ENCODE measurements around the gene C16orf74. TPM values are rescaled to one million over a fixed set of nuclear protein-coding genes. Genes with fewer than 3 reads are reported as not detected.

C16orf74 gene
- total RNA-seq, 1 donor: 0.81 TPM

DNA sequence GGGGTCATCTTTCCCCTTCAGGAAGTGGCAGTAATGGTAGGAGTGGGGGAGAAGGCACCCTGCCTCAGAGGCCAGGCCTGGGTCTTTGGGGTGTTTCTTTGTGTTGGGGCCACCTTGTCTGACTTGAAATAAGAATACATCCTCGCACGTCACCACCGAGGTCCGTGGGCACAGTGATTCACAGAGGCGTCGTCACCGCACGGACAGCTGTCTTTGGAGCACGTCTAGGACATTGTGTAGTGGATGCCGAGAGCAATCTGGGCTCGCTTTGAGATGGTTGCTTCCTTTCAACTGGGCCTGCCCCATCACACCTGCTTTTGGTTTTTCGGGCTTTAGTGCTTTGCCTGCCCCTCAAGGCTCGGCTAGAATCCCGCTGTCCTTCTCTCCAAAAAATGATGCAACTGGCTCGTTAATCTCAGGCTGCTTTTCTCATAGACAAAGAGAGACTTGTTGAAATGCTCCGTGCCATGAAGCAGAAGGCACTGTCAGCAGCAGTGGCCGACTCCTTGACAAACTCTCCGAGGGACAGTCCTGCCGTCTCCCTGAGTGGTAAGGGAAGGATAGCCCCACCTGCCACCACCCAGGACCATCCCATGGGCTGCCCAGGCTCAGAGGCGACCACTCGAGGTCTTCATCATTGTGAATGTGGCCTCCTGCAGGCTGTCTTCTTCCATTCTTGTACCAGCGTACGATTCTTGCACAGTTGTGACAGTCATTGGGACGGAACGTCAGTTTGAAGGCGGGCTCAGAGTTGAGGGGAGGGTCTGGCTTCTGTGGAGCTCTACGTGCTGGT, 86.1 kb downstream of the C16orf74 start:
- H3K4me3 ChIP-seq (ENCODE audit: low read depth, low read length): no peak overlapping the region
- no peak for DNase-seq (ENCODE audit: low read depth)
- no peak for TF ChIP-seq CTCF (IDR thresholded peaks at IDR 0.05; ENCODE audit: insufficient read depth, low read length)

DNA sequence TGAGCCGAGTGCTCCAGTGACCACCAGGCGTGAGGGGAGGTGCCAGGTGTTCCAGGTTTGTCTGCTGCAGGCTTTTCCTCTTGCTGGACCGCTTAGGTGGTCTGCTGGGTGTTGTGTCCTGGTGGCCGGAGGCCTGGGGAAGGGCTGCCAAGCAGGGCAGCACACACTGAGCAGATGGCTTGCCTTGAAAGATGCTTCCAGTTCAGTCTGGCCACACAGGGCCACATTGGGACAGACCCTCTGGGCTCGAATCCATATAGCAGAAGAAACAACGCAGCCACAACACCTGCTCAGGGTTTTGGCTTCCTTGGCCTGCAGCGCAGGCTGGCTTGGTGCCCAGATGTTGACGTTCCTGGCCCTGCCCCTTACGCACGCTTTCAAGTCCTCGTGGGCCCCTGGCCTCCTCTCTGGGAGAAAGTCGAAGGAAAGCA, 87.0 kb downstream of the C16orf74 start:
- DNase-seq (ENCODE audit: low read depth): no peak
- TF ChIP-seq CTCF (IDR thresholded peaks at IDR 0.05; ENCODE audit: insufficient read depth, low read length): no peak
- no peak overlapping the region for H3K4me3 ChIP-seq (ENCODE audit: low read depth, low read length)

GRCh38 chr16:85662976-85663830, 87.7 kb downstream of the C16orf74 start:
- TF ChIP-seq CTCF (IDR thresholded peaks at IDR 0.05; ENCODE audit: insufficient read depth, low read length): no peak
- no peak for DNase-seq (ENCODE audit: low read depth)
- no peak overlapping the region for H3K4me3 ChIP-seq (ENCODE audit: low read depth, low read length)

- DNase-seq (ENCODE audit: low read depth): no peak
- no peak for TF ChIP-seq CTCF (IDR thresholded peaks at IDR 0.05; ENCODE audit: insufficient read depth, low read length)
- no peak overlapping the region for H3K4me3 ChIP-seq (ENCODE audit: low read depth, low read length)
These were observed 88.4 kb downstream of the C16orf74 start for GRCh38 chr16:85662482-85662812.

DNA sequence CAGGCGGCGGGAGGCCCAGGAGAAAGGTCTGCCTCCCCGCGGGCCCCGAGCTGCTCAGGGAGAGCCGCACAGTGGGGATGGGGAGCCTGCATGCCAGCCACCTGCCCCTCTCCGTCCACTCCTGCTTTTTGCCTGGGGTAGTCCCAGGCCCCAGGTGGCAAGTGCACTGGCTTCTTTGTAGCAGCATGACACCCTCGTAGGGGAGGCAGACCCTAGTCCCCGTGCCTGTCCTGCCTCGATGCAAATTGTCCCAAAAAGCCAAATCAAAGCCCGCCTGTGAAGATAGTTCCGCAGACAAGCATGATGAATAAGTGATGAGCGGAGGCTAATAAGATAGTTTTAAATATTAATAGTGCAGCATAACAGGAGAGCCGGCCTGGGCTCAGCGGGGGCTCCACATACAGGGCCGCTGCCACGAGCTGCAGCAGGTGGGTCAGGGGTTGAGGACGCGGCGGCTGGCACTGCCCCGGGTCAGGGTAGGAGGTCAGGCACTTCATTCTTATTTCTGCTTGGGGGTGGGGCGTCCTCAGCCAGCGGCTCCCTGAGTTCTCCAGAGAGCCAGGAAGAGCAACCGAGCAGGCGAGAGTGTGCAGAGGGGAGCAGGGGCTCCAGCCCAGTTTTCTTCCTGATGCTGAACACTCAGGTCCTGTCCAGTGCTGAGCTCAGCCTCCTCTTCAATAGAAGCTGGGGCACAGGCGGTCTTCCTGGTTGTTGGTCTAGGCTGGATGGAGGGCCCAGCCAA, 89.0 kb downstream of the C16orf74 start:
- H3K4me3 ChIP-seq (ENCODE audit: low read depth, low read length): no peak overlapping the region
- TF ChIP-seq CTCF (IDR thresholded peaks at IDR 0.05; ENCODE audit: insufficient read depth, low read length): no peak
- DNase-seq (ENCODE audit: low read depth): no peak

DNA sequence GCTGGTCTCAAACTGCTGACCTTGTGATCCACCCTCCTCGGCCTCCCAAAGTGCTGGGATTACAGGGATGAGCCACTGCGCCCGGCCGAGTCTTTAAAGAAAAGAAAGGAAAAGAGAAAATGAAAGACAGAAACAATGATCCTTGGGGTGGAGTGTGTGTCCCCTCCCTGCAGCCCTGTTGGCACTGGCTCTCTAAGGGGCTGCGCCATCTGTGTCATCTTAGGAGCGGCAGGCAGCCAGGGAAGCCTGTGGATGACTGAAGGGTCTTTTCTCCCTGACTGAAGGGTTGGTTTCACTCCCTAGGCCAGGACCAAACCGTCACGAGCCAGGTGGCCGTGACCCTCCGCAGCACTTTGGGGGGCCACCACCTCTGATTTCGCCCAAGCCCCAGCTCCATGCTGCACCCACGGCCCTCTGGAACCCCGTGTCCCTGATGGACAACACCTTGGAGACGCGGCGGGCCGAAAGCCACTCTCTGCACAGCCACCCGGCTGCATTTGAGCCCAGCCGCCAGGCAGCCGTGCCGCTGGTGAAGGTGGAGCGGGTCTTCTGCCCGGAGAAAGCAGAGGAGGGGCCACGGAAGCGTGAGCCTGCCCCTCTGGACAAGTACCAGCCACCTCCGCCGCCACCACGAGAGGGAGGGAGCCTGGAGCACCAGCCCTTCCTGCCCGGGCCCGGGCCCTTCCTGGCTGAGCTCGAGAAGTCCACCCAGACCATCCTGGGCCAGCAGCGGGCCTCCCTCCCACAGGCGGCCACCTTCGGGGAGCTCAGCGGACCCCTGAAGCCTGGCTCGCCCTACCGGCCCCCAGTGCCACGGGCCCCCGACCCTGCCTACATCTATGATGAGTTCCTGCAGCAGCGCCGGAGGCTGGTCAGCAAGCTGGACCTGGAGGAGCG, 89.8 kb downstream of the C16orf74 start:
- DNase-seq (ENCODE audit: low read depth): no peak
- H3K4me3 ChIP-seq (ENCODE audit: low read depth, low read length): no peak overlapping the region
- TF ChIP-seq CTCF (IDR thresholded peaks at IDR 0.05; ENCODE audit: insufficient read depth, low read length): no peak
